Measurements from ENCODE around the gene LRPAP1.

DNA sequence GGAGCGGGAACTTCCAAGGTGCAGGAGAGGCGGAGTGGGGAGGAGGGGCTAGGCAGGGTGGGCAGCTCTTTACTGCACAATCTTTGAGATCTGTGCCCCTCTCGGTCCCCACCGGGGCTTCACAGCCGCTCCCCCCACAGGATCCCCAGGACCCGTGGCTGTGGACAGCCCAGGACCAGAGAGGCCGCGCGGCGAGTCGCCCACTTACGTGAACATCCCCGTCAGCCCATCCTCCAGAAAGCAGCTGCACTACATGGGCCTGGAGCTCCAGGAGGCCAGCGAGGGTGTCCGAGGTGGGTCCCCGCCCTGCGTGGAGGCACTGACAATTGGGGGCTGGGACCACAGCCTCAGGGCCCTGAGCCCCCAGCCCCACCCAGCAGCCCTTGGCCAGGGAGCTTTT, 32.1 kb downstream of the LRPAP1 start:
- TF ChIP-seq, protein P1, sequence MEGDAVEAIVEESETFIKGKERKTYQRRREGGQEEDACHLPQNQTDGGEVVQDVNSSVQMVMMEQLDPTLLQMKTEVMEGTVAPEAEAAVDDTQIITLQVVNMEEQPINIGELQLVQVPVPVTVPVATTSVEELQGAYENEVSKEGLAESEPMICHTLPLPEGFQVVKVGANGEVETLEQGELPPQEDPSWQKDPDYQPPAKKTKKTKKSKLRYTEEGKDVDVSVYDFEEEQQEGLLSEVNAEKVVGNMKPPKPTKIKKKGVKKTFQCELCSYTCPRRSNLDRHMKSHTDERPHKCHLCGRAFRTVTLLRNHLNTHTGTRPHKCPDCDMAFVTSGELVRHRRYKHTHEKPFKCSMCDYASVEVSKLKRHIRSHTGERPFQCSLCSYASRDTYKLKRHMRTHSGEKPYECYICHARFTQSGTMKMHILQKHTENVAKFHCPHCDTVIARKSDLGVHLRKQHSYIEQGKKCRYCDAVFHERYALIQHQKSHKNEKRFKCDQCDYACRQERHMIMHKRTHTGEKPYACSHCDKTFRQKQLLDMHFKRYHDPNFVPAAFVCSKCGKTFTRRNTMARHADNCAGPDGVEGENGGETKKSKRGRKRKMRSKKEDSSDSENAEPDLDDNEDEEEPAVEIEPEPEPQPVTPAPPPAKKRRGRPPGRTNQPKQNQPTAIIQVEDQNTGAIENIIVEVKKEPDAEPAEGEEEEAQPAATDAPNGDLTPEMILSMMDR (IDR thresholded peaks at IDR 0.05), result no peak
- TF ChIP-seq POLR2AphosphoS5 (IDR thresholded peaks at IDR 0.05), result no peak
- TF ChIP-seq POLR2A (IDR thresholded peaks at IDR 0.05), result no peak
